GM19240 (cell line): ENCODE measurements around the gene LMF1.

ENCODE experiments used
- DNase-seq: peaks from one replicate; pipeline ENCODE4 v3.0.0; 2011; ENCODE audit warnings: low spot score; ENCODE audit not compliant: insufficient read length

LMF1 gene

DNA sequence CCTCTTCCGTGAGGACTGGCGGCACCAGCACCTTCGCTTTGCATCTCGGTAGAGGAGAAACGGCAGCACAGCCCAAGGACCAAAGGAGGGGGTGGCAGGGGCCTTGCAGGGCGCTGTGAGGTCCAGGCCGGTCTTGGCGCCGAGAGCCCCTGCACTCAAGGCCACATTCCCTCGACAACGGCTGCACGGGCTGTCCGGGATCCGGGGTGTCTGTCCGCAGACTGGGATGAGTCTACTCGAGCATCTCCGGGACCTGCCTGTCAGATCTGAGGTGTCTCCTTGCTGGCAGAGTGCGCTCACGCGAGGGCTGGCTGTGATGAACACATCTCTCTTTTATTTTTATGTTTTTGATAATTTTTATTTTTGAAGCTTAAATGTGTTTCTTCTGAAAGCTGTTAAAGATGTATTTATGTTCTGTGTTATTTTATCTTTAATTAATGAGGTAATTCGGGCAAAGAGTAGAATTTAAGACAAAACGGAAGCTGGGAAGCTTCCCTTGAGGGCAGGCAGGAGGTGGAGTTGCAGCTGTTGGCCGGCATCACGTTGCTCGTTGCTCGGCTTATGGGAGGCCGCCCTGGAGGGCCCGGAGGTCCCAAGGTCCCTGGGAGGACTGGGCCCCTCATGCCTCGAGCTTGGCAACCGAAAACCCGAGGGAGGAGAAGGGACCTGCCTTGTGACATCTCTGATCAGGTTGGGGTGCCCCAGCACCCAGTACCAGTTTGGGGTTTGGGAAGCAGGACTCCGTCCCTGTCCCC lies 15.0 kb upstream of the LMF1 start:
- no peak for DNase-seq

DNA sequence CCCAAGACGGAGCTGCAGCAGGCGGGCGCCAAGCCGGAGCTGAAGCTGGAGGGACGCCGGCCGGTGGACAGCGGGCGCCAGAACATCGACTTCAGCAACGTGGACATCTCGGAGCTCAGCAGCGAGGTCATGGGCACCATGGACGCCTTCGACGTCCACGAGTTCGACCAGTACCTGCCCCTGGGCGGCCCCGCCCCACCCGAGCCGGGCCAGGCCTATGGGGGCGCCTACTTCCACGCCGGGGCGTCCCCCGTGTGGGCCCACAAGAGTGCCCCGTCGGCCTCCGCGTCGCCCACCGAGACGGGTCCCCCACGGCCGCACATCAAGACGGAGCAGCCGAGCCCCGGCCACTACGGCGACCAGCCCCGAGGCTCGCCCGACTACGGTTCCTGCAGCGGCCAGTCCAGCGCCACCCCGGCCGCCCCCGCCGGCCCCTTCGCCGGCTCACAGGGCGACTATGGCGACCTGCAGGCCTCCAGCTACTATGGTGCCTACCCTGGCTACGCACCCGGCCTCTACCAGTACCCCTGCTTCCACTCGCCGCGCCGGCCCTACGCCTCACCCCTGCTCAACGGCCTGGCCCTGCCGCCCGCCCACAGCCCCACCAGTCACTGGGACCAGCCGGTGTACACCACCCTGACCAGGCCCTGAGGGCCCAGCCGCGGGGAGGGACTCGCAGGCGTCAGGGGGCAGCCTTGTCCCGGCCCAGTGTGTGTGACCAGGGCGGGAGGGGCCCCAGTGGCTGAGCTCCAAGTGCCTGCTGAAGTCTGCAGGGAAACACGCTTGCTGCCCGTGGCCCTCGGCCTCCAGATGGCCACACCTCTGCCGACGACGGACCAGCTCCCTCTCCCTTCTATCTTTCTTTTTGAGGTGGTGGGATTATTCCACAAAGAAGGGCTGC lies 14.2 kb upstream of the LMF1 start:
- DNase-seq, result no peak

DNA sequence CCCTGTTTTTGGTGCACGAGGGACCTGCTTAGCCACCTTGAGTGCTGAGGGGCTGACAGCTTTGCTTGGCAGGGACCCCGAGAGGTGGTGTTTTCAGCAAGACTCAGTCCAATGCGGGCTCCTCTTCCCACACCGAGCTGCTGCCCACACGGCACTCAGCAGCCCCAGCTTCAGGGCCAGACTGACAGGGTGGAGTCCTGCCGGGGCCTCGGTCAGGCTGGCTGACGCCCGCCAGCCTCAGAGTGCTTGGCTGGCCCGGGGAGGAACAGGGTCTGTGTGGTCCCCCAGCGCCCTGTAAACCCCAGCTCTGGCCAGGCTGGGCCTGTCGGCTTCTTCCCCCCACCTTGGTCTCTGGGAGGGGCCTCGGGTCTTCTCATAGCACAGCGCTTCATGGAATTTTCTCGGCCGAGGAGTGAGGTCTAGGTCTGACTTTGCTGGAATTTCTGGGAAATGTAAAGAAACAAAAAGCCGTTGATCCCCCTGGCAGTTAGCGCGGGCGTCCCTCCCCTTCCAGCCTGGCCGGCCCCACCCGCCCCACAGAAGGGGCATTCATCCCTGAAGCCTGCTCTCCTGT lies 13.4 kb upstream of the LMF1 start:
- no peak for DNase-seq

DNA sequence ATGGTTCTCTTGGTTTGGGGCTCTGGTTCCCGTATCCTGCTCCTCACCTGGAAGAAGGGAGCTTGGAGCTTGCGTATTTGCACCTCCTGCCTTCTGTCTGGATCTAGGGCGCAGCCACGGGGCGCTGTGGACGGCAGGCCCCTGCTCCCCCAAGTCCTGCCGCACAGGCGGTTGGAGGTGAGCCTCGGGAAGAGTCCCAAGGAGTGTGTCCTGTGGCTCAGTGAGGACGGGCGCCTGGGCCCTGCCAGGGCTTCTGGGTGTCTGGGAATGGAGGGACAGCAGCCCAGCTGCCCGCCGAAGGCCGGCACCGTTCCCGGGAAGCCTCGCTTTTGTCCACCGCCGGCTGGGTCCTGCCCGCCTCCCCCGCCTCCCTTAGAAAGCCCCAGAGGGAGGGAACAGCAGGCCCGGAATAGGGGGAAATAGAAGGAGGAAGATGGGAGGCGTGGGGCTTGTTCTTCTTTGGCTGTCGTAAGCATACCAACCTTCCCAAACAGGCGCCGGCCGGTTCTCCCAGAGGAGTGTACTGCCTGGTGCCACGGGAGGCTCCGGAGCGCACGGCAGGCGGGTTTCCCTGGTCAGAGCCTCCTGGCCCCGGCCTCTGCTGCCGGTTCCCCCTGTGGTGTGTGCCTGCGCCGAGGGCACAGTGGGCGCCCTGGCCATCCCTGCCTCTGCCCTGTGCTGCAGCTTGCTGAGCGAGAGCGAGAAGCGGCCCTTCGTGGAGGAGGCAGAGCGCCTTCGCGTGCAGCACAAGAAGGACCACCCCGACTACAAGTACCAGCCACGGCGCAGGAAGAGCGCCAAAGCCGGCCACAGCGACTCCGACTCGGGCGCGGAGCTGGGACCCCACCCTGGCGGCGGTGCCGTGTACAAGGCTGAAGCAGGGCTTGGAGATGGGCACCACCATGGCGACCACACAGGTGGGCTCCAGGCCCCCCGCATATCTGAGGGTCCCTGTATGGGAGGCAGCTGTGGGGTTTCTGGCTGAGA lies 12.6 kb upstream of the LMF1 start:
- no peak for DNase-seq

DNA sequence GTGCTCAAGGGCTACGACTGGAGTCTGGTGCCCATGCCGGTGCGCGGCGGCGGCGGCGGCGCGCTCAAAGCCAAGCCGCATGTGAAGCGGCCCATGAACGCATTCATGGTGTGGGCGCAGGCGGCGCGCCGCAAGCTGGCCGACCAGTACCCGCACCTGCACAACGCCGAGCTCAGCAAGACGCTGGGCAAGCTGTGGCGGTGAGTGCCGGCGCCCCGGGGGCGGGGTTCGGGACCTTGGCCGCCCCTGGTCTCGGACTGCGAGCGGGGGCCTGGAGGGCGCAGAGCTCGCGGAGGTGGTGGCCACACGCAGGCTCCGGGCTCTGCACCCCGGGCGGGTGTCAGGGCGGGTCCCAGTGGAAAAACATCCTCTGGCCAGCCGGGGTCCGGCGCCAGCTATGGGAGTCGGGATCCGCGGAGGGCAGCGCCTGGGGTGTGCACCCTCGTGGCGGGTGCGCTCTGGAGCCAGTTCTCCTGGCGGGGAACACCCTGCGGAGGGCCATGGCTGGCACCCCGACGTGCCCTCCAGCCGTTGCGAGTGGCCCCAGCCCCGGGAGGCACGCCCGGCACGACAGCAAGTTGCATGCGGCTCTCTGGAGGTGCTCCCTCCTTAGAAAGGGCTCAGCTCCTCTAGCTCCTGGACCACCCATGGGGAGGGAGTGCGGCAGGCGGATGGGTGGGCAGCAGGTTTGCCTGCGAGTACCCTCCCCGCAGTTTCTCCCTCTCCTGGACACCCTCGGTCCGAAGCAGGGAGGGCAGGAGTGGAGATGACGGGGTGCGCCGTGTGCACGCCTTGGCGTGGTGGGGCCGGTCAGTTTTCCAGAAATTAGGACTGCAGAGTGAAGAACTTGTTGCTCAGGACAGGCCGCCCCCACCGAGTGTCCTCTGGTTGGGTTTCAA lies 11.6 kb upstream of the LMF1 start:
- DNase-seq, result no peak

DNA sequence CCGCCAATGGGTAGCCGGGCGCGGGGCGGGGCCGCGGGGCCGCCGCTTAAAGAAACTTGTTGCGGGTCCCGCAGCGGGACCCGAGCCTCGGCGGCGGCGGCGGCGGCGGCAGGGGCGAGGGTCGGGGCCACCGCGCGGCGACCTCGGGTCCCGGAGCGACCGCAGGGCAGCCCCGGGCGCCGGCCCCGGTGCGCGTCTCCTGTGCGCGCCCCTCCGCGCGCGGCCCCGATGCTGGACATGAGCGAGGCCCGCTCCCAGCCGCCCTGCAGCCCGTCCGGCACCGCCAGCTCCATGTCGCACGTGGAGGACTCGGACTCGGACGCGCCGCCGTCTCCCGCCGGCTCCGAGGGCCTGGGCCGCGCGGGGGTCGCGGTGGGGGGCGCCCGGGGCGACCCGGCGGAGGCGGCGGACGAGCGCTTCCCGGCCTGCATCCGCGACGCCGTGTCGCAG lies 10.9 kb upstream of the LMF1 start, which contains the start of gene SOX8:
SOX8 (plus strand) TSS at position 76 of the 450 bp plus-strand sequence; CDS start at position 229, 153 bp downstream.
- no peak for DNase-seq

DNA sequence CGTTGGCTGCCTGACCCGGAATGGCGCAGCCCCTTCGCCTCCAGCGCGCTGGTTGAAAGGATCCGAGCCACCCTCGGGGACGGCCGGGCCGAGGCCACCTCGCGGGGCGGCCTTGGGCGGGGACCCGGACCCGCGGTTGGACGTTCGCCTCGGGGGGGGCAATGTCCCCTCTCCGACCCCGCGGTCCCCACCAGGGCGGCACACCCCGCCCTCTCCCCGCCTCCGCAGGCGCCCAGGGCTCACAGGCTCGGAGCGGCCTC lies 9.7 kb upstream of the LMF1 start:
- DNase-seq, result no peak

DNA sequence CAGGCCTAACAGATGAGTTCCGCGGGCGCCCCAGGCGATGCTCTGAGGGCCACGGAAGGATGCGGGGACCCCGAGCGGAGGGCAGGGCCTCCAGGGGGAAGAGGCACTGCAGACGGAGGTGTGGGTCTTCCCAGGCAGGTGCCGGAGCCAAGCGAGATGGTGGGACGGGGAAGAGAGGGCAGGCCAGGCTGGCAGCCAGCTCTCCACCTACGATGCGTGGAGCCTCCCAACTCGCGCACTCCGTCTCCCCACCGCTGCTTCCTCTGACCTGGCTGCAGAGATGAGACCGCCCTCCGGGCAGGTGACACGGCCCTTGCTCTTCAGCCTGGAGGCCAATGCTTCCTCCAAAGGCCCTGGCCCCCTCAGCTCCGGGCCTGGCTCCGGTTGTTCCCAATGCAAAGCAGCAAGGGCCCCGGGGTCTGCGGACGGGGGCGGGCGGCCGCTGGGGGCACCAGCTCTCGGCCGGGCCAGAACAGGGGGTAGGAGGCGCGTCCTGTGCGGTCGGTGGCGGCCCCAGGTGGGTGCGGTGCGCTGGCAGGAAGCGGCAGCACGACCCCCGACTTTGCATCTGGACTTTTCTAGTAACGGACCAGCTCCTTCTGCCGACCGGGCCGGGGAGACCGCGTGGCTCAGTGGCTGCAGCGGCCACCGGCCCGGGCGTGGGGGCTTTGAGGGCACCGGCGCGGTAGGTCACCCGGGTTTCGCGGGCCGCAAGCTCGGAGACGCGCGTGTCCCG lies 9.2 kb upstream of the LMF1 start:
- DNase-seq, result no peak

DNA sequence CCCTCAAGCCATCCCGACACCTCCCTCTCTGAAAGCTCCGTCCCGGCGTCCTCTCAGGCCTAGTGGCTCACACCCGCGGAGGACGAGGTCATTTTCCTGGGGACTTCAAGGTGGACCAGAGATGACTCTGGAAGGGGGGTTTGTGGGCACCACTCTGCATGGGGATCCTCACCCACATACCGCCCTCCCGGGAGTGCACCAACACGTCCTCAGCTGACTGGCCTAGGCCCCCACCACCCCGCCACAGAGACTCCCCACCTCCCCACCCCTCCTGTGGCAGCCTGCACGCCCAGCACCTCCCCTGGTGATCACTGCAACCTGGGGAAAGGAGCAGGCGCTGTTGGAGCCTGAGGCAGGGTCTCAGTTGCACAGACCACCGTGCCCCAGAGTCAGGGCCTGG lies 8.4 kb upstream of the LMF1 start:
- DNase-seq, result no peak

DNA sequence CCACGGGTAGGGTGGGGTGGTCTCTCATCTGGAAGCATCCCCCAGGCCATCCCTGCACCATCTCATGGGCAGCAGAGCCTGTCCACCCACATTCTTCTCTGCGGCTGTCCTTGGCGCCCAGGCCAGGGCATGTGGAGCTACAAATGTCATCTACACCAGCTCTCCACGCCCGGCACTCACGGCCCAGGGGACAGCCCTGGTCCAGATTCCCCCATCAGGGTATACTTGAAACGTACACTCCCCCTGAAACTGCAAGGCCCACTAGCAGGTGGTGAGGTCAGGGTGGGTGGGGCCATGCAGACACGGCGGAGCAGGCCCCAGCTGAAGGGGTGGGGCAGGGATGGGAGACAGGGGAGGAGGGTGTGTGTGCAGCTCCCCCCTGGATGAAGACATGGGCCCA lies 7.6 kb upstream of the LMF1 start:
- DNase-seq, result no peak

DNA sequence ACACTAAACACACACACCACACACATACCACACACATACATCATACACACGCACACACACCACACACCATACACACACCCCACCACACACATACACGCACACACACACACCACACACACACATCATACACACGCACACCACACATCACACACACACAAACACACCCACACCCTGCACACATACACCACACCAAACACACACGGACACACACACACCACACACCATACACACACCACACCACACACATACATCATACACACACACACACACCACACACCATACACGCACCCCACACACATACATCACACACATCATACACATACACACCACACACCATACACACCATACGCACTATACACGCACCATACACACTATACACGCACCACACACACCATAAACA lies 7.1 kb upstream of the LMF1 start:
- DNase-seq, result no peak

DNA sequence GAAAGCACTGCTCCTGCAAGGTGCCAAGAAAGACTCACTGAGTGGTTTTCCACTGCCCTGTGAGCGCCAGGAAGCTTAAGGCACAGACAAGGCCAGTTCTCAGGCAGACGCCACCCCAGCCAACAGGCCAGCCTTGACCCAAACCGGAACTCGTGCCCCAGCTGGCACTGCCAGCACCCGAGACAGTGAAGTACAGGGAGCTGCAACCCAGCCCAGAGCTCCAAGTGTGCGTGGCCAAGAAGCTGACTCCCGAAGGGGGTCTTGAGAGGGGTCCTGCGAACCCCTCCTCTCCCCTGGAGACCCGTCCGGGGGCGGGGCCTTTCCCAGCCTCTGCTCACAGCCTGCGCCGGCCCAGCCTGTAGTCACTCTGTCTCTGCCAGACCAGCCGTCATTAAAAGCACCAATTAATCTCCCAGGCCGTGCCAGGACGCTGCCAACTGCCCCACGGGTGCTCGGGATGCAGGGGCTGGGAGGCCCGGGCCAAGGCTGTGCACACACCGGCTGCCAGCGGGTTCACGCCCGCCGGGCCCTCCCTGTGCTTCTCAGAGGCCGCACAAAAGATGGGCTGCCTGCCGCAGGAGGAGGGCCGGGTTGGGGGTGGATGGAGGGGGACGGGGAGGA lies 6.4 kb upstream of the LMF1 start:
- no peak for DNase-seq

DNA sequence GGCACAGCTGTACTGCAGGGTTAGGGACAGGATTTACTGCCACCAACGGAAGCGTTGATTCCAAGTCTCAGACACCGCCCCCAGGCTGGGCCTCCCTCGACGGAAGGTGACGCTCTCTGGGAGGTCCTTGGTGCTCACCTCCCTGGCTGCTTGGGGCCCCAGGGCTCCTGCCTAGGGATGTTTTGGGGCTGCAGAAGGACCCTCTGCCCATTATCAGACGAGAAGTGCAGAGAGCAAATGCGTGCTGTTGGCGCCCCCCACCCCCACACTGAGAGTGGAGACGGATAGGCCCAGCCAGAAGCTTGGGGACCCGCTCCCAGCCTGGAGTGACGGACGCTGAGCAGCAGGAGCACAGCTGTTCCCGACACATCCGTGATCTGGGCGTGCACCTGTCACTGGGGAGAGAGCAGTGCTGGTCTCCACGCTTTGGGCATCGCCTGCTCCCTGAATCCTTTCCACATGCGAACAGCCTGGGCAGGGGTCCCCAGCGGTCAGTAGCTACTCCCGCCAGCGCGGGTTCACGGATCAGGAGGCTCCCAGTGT lies 5.7 kb upstream of the LMF1 start:
- no peak for DNase-seq

DNA sequence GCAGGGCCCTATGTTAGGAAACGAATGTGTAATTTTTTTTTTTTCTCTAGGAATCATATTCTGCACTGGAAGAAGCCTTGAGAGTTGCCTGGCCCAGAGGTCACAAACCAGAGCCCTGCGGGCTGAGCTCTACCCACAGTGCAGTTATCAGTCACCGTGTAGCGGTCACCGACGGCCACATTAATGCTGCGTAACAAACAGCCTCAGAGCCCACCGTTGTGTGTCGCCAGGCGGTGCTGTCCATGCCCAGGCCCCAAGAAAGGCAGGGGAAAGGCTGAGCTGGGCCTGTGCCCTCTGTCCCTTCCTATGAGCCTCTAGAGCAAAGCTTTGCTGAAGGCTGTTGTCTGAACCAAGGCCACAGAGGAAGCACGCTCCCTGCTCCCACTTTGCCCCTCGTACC lies 4.5 kb upstream of the LMF1 start:
- DNase-seq, result no peak

DNA sequence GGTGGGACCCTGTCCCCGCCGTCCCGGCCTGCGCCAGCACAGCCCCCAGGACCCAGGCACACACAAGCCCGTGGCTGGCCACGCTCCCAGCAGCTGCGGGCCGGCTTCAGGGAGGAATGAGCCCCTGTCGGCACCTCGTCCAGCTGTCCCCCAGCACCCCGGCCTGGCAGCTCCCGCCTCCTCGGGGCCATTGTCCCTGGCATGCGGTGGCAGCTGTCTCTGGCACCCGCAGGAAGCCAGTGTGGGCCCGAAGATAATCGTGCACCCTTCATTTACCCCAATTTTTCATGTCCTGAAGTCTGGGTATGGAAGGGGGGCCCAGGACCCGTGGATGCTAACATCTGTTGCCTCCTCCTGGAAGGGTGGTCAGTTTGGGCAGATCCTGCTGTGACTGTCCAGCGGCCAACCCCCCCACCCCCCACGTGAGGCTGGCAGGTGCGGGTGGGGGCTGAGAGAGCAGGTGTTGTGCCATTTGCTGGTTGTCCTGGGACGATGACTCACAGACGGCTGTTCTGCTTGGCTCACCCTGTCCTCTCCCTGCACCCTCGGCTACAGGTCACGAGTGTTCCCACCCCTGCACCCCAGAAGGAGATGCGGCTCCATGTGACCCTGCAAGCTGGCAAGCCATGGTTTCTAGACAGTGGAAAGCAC lies 4.0 kb upstream of the LMF1 start:
- DNase-seq, result no peak

DNA sequence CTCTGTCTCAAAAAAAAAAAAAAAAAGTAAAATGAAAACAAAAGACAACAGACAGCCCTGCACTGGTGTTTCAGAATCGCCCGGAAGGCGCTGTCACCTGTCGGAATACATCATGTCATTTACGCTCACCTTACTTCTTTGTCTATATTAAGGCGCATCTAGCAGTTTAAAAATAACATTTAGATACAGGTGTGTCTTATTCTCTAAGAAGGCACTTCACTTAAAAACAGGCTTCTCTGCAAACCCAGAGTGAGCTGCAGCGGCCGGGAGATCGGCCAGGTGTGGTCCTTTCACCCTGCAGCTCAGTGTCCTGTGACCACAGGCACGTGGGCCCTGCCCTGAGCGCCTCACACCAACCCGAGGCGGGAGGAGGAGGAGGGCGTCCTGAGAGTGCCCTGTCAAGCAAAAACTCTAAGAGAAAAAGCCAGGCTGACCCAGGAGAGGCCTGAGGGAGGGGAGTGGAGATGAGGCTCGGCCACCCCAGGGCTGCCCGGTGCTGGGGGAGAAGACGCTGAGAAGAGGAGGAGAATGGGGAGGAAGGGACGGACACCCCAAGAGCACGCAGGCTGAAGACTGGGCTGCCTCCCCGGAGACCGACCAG lies 3.3 kb upstream of the LMF1 start:
- no peak for DNase-seq

DNA sequence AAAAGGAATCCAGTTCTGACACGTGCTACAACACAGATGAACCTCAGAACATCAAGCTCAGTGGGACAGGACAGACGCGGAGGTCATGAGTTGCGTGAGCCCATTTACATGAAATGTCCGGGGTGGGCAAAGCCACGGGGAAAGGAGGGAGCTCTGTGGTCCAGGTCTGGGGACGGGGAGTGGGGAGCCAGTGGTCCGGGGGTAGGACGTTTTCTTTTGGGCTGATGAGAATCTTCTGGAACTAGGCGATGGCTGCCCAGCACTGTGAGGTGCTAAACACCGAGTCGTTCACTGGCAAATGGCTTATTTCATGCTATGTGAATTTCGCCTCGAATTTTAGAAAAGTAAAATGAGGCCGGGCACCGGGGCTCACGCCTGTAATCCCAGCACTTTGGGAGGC lies 2.6 kb upstream of the LMF1 start:
- DNase-seq, result no peak
